ENCODE data around the gene TENM3. TPM values are rescaled to one million over a fixed set of nuclear protein-coding genes. Genes with fewer than 3 reads are reported as not detected.

Gene TENM3
- polyA plus RNA-seq, 12 donors, result 15.7 to 33.0 (median 18.3) TPM; not detected in 1

DNA sequence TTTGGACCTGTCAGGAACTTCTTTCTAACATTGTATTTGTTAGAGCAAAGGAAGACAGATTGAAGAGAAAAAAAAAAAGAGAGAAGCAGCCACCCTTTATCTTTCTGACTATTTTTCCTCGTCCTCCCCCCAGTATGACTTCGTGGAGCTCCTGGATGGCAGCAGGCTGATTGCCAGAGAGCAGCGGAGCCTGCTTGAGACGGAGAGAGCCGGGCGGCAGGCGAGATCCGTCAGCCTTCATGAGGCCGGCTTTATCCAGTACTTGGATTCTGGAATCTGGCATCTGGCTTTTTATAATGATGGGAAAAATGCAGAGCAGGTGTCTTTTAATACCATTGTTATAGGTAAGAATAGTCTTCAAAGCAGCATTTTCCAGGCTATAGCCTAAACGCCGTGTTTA, 436.3 kb downstream of the TENM3 start:
- no peak for DNase-seq

GRCh38 chr4:182680234-182680653, 437.0 kb downstream of the TENM3 start:
- DNase-seq, result no peak

- DNase-seq, result peak; percentile 27
Observed at GRCh38 chr4:182683661-182684060, 440.5 kb downstream of the TENM3 start.

DNA sequence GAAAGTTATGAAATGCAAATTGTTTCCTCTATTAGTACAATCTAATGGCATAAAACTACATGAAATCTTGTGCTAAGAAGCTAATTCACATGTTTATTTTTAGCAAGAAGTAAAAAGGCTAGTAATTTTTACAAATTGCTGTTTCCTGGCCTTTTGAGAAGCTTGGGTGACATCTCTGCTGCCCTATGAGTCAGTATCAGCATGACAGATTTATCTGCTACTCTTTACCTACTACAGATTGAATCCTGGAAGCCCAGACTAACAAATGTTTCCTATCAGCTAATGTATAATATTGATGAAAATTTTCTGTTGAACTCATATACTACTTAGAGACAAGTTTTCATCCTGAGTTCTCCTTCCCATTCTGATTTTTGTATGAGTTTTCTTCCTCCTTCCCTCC, 441.6 kb downstream of the TENM3 start:
- no peak for DNase-seq

DNA sequence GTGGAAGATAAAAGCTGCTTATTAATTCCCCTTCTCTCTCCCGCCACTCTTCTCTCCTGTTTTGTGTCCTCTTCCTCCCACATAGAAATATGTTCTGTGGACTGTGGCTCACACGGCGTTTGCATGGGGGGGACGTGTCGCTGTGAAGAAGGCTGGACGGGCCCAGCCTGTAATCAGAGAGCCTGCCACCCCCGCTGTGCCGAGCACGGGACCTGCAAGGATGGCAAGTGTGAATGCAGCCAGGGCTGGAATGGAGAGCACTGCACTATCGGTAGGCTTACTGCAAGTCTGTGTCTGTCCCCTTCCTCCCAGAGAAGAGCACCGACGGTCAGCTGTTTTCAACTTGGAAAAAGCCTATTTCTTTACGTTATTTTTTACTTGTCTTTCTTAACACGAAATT, 444.9 kb downstream of the TENM3 start:
- DNase-seq, result no peak

DNA sequence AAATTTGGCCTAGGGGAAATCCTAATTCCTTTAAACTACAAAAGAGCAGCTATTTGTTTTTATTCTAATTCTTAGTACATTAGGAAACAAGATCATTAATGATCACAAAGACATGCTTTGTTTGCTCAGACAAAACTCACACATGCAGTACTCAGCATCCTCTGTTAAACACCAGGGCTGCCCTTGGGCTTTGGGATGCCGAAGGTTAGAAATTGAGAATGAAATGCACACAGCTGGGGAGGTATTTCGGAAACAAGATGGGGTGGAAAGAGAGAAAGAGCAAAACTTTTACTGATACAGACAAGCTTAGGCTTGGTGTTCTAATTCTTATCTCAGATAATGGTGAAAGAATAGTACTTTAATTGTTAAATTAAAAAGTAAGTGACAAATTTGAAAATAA, 451.3 kb downstream of the TENM3 start:
- DNase-seq, result no peak

GRCh38 chr4:182695009-182695408, 451.8 kb downstream of the TENM3 start:
- no peak for DNase-seq

DNA sequence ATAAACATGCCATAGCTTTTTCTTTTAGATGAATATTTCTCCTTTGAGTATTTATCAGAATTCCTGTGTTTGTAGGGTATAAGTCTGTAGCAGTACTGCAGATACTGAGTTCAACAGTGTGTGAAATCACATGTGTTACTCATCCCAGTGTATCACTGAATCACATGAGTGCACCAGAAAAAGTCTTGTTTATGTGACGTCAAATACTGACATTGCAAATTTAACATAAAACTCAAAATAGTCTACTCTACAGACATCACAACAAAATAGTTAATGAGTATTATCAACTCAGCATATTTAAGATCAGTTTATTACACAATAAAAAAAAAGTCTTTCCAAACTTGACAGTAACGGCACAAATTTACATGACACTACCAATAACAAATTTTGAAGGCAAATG, 452.6 kb downstream of the TENM3 start:
- DNase-seq, result no peak

DNA sequence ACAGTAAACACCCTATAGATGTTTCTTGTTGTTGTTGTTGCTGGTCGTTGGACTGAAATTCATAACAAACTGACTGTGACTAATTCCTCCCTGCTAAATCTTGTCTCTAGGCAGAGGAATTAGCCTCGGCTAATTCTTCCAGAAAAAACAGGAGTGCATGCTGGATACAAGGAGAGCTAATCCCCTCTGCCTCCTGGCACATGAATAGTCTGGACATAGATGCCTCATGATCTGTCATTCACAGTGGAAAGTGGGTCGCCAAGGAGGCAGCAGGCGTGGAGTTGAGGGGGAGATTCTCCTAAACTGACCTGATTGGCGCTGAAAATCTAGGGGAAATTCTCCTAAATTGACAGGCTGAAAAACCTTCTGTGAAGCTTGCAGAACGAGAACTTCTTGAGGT, 453.9 kb downstream of the TENM3 start:
- DNase-seq, result no peak

DNA sequence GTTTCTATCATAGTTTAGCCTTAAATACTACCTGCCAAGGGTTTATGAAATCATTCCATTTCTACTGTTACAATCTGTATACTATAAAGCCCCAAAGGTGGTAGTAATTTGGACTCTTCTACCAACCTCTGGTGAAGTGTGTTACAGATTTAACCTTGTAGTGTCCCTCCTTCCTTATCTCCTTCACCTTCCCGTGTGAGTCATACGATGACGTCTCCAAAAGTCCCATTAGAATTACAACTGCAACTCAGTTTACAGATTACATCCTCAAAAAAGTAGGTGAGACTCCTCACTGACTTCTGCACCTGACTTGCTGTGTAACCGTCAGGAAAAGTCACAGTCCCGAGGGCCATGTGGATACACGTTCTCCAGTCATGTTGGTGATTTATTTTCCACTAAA, 455.0 kb downstream of the TENM3 start:
- DNase-seq, result no peak

GRCh38 chr4:182699201-182699600, 456.0 kb downstream of the TENM3 start:
- DNase-seq, result no peak

- DNase-seq, result no peak
Observed at GRCh38 chr4:182699795-182700194, 456.6 kb downstream of the TENM3 start.

DNA sequence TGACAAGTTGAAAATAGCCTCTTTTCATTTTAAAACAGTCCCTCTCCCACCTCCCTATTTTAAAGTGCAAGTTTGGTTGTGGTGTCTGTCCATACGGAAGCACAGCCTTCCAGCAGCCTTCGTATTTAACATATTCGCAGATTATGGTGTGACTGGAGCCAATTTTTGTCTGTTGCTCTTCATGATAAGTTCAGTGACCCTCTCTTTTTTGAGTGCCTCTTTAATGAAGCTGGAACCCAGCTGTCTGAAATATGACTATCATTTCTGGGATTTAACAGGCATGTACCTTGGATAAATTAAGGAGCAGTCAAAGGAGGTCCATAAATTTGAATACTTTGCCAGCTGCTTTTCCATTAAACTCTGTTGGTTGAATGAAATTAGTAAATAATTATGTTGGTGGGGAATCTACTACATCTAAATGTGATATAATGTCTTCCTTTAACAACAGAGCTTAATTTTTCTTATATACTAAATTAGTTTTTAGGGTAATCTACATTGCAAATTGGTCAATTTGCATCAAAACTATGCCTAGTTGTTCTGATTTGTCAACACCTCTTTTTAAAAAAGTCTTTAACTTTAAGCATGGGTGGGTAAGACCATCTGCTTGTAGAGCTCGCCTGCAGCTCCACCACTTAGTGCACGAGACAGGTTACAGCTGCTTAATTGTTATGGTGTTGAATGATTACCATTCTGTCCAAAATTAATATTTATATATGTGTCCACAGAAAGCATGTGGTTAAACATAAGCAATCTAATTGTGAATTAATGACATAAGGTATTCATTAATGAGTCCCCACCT, 457.4 kb downstream of the TENM3 start:
- no peak for DNase-seq

DNA sequence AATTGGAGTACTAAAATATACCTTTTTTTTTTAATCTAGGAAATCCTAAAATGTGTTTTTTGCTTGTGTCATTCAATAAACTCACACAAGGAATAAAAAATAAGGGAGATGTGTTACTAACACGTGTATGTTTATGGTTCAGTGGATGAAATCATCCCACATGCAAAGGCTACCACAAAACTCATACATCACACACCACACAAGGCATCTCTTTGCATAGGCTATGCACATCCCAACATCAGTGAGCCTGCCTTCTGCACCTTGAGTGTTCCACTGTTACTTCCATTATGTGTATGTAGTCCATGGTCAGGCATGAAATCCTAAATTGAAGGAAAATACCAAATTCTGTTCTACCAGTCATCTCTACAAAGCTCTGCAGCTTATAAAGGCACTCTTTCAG, 460.9 kb downstream of the TENM3 start:
- DNase-seq, result no peak

GRCh38 chr4:182704948-182705347, 461.7 kb downstream of the TENM3 start:
- no peak for DNase-seq

DNA sequence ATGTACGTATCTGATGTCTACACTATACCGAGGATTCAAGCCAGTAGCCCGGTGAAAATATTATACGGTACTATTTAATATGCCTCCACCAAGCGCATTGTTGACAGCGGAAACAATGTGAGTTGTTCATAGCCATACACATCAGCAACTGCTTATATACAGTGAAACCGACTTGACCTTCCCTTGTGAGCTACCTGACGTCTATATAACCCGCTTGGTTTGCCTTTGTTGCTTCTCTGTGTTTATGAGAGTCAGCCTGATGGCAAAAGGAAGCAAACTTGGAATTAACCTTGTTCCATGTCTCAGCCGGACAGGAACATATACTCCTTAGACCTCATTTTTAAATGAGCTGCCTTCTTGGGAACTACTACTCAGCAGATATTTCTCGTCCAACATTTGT, 462.2 kb downstream of the TENM3 start:
- DNase-seq, result no peak

GRCh38 chr4:182711211-182711610, 468.0 kb downstream of the TENM3 start:
- DNase-seq, result no peak

DNA sequence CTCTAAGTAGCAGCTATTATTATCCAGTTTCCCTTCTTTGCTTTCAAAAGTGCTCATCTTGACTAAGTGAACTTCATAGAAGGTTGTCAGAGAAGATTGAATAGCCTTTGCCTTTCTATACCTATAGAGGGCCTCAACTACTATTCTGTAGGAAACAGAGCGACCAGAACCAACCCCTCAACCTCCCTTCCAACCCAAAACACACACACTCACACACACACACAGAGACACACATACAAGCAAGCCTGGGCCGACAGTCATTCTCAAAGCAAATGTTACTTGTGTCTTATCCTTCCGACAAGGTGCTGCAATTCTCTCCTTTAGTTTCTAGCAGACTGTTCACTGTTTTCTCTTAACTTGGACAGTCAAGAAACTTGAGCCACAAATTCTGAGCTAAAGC, 472.3 kb downstream of the TENM3 start:
- DNase-seq, result no peak

DNA sequence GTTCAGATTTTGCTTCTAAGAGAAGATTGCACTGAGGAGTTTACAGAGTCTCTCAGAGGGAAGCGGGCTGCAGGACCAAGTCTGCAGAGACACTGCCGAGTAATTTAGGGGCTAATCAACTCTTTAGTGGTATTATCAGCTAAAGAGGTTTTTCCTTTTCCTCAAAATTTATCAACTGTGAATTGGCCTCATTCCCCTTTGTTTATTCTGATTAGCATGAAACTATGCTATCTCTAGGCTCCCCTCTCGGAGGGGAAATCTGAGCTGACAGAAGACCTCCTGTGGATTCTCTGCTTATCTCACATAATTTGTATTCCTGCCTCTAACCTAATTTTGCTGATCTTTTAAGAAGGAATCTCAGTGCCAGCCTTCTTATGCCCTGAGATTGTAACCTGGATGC, 473.0 kb downstream of the TENM3 start:
- DNase-seq, result no peak

DNA sequence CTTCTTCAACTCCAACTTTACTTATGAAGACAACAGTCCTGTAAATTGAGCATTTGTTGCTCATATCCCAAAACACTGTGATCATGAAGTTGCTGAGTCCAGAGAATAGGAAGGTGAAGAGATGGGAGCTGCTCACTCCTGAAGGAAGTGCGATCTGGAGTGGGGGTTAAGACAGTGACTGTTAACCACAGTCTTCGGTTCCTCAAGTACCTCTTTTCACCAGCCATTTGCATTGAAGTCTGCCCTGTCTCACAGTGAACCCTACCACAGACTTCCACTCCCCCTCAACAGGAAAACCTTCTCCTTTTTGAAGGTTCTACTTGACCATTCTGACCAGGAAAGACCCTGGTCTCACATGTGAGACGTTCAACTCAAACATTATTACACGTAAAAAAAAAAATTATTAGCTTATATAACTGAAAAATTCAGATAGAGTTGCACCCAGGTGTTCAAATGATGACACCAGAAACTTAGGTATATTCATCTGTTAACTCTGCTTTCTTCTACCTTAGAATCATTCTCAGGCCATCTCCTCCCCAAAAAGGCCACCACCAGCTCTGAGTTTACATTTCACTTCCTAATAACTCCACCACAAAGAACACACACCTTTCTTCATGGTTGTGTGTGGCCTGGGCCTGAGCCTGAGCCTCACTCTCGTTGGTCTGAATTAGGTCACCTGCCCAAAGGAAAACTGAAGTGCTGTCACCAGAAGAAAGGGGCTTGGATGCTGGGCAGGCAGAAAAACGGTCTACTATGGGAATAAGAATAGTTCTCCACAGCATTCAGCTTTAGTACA, 474.8 kb downstream of the TENM3 start:
- no peak for DNase-seq

- no peak for DNase-seq
Observed at GRCh38 chr4:182724414-182724813, 481.2 kb downstream of the TENM3 start.

DNA sequence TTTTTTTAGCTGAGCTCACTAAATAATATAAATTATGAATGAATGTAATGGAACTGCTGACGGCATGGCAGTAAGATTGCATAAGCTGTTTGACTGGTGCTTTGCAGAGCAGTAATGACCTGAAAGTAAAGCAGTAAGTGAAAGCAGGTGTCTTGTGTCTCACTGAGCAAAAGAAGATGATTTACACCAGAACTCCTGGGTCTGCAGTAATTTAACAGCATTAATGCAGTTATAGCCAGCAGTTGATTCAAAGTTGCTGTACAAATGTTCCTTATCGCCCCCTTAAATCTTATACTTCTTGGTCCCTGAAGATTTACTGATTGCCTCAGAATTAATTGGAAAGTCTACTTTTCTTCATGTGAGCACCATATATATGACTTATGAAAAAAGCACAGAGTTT, 486.3 kb downstream of the TENM3 start:
- DNase-seq, result no peak

- no peak for DNase-seq
Observed at GRCh38 chr4:182730791-182731190, 487.6 kb downstream of the TENM3 start.
